BJ (cell line): ENCODE measurements around the gene VTN. TPM values are rescaled to one million over a fixed set of nuclear protein-coding genes. Genes with fewer than 3 reads are reported as not detected.

ENCODE experiments used
- CTCF ChIA-PET: fragments of 350-600 bp; formaldehyde crosslinking; extraction: SDS; loops from one replicate; lab custom pipeline; 2021; ENCODE audit warnings: antibody characterized with exemption, inconsistent platforms; lab: Yijun Ruan, JAX
- POLR2A ChIA-PET: fragments of 300-600 bp; sonication (Branson Sonifier 250); formaldehyde crosslinking; extraction: SDS; loops from one replicate; lab custom pipeline; 2021; ENCODE audit warnings: antibody characterized with exemption; lab: Charles Lee
- DNase-seq: peaks from one replicate; pipeline ENCODE4 v3.0.0-alpha.2; 2011; ENCODE audit warnings: low read depth
- H3K27me3 ChIP-seq: 2 replicates; pipeline ENCODE4 v1.6.0; 2011; ENCODE audit warnings: low read length; ENCODE audit not compliant: control insufficient read depth, insufficient read depth
- H3K36me3 ChIP-seq: 2 replicates; pipeline ENCODE4 v1.5.1; 2011; ENCODE audit warnings: low read length; ENCODE audit not compliant: control insufficient read depth, insufficient read depth
- H3K4me3 ChIP-seq: 2 replicates; pipeline ENCODE4 v1.5.1; 2011; ENCODE audit warnings: low read depth, mild to moderate bottlenecking, control low read depth, low read length
- CTCF ChIP-seq: IDR thresholded peaks from 2 replicates; pipeline ENCODE4 v1.5.1; 2011; ENCODE audit warnings: low read depth, mild to moderate bottlenecking, control low read depth, inconsistent platforms, low read length, moderate library complexity; ENCODE audit not compliant: insufficient read depth
- polyA plus RNA-seq: library from polyadenylated mRNA; depleted of rRNA; stranded (reverse); fragments of >200 nt; gene quantifications from 2 replicates; pipeline ENCODE4 v1.2.3, GENCODE V29; 2011

Gene VTN
- polyA plus RNA-seq, 1 experiment = 4.2 TPM

- no peaks in the 10 kb centered on the region for H3K27me3 ChIP-seq
- CTCF ChIA-PET = interaction anchor here (0.9 to 1.4 kb wide), 2 partner anchors 20 to 51 kb away, joined by 4 to 5 read pairs; no protein-coding TSS in a partner anchor
- no peak for TF ChIP-seq CTCF
- DNase-seq = no peak
- POLR2A ChIA-PET = no interaction called here
- peaks cover 8% of the 10 kb centered on the region for H3K36me3 ChIP-seq
- H3K4me3 ChIP-seq = no peak overlapping the region
Measured at GRCh38 chr17:28366605-28367004, 3.5 kb downstream of the VTN start.

DNA sequence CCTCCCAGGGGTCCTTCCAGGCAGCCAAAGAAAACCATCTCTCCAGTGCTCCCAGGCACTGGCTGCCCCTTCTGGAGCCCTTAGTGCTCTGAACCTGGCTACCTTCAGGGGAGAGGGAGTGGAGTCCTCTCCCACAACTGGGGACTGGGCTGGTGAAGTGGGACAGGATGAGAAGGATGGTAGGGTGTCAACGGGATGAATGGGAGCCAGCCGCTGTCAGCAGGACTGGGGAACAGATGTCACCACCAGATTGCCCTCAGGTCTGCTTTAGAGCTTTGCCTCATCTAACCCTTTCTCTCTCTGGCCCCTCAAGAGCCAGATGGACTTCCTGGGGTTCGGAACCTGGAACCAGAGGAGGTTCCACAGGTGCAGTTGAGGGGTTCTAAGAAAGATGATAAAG, 4.6 kb downstream of the VTN start:
- CTCF ChIA-PET = no interaction called here
- no peak for TF ChIP-seq CTCF
- POLR2A ChIA-PET = no interaction called here

GRCh38 chr17:28364665-28365363, 5.3 kb downstream of the VTN start, which contains the start of gene SEBOX:
Gene SEBOX, minus strand, starts transcription at chr17:28365199. Its CDS starts 48 bp downstream, at chr17:28365151.
- no peak for TF ChIP-seq CTCF
- peaks cover 21% of the 10 kb centered on the region for H3K36me3 ChIP-seq
- H3K27me3 ChIP-seq = no peaks in the 10 kb centered on the region
- no peak for DNase-seq
- no peak within 1 kb of the TSS for H3K4me3 ChIP-seq
- CTCF ChIA-PET = no interaction called here
- POLR2A ChIA-PET = no interaction called here

More for the DNA sequence above, 4.6 kb downstream of the VTN start:
- H3K4me3 ChIP-seq = no peak overlapping the region
- no peaks in the 10 kb centered on the region for H3K27me3 ChIP-seq
- DNase-seq = no peak
- peaks cover 17% of the 10 kb centered on the region for H3K36me3 ChIP-seq

DNA sequence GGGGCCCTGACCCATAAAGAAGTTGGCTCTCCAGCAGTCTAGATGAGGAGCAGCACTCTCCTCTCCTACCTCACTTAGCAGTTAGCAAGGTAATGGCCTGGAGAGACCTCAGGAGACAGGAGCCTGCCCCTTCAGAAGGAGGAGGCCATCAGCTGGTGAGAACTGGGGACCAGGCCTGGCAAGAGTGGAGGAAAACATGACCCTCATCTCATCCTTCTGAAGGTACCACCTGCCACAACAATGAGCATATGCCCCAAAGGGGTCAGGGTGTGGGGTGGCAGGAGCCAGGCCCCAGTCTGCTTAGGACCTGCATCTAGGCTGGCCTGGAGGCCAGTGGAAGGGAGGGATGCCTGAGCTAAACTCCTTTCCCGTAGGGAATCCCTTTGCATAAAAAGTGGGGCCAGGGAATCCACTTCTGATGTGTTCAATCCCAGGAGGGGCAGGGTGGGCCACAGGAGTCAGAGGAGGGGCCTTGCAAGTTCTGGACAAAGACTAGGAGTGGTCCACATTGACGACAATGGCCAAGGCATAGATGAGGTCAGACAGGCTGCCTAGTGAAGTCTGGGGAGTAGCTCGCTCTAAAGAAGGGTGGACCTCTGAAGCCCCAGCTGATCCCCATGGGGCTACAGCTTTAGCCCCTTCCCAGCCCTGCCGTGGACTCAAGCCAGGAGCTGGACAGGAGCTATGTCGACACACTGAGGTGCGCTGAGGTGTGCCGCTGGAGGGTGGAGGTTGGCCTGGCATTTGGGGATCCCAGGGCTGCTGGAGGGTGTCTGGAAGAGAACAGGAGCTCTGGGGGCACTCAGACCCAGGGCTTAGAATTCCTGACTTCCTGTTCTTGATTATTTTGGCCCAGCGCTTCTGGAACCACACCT, 6.1 kb downstream of the VTN start:
- peaks cover 21% of the 10 kb centered on the region for H3K36me3 ChIP-seq
- no peak overlapping the region for H3K4me3 ChIP-seq
- POLR2A ChIA-PET = no interaction called here
- no peak for DNase-seq
- no peaks in the 10 kb centered on the region for H3K27me3 ChIP-seq
- CTCF ChIA-PET = no interaction called here
- no peak for TF ChIP-seq CTCF

DNA sequence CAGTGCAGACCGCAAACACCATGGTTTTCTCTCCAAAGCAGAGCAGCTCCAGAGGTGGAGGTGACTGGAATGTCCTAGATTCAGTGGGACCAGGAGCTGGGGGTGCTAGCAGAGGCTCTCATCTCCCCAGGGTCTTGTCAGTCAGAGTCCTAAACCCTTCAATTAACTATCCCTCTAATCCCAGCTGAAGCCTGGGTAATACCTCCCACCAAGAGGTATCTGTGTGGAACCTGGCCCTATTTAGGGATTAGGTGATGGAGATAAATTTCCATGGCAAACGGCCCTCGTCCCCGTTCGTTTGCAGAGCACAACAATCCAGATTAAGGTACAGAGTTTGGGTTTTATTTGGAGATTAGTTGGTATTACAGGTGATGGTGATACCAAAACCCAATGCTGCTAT, 6.9 kb downstream of the VTN start:
- ChIA-PET CTCF (no interaction called here), POLR2A (no interaction called here)
- Histone ChIP-seq H3K4me3 (no peak overlapping the region), H3K27me3 (no peaks in the 10 kb centered on the region), H3K36me3 (peaks cover 21% of the 10 kb centered on the region)
- TF ChIP-seq CTCF = no peak
- DNase-seq = no peak
